Calu3 (cell line): Measurements from ENCODE around the gene OS9. TPM values are rescaled to one million over a fixed set of nuclear protein-coding genes. Genes with fewer than 3 reads are reported as not detected.

Source experiments
- BruUV-seq: library from RNA; stranded (reverse); fragments of 400-500 nt; replicated peaks from 2 replicates; lab custom pipeline; 2021; lab: Mats Ljungman, UMichigan
- CTCF ChIA-PET: fragments of 300-600 bp; sonication (Branson Sonifier 250); formaldehyde crosslinking; loops from one replicate; lab custom pipeline; 2022; ENCODE audit warnings: antibody characterized with exemption; lab: Charles Lee
- DNase-seq: peaks from one replicate; pipeline ENCODE4 v3.0.0; 2022
- H3K27ac Mint-ChIP-seq: one replicate; pipeline ENCODE4 v1.8.0; 2022; ENCODE audit warnings: mixed read lengths; ENCODE audit not compliant: unreplicated experiment
- H3K27me3 Mint-ChIP-seq: one replicate; pipeline ENCODE4 v1.8.0; 2022; ENCODE audit warnings: mixed read lengths; ENCODE audit not compliant: unreplicated experiment
- H3K36me3 Mint-ChIP-seq: one replicate; pipeline ENCODE4 v1.8.0; 2022; ENCODE audit warnings: mild to moderate bottlenecking, moderate library complexity, mixed read lengths; ENCODE audit not compliant: insufficient read depth, unreplicated experiment
- H3K4me1 Mint-ChIP-seq: one replicate; pipeline ENCODE4 v1.8.0; 2022; ENCODE audit warnings: mild to moderate bottlenecking, low read depth, mixed read lengths; ENCODE audit not compliant: unreplicated experiment
- H3K4me3 Mint-ChIP-seq: one replicate; pipeline ENCODE4 v1.8.0; 2022; ENCODE audit warnings: mild to moderate bottlenecking, low read depth, moderate library complexity, mixed read lengths; ENCODE audit not compliant: unreplicated experiment
- H3K9me3 Mint-ChIP-seq: one replicate; pipeline ENCODE4 v1.8.0; 2022; ENCODE audit warnings: low read depth, mixed read lengths; ENCODE audit not compliant: unreplicated experiment
- intact Hi-C: fragments of 100-400 bp; cut with micrococcal nuclease; formaldehyde crosslinking; loops from one replicate; pipeline ENCODE4 v1.10.0; 2022; ENCODE audit not compliant: unreplicated experiment
- total RNA-seq: library from RNA; stranded (reverse); gene quantifications from 2 replicates; pipeline ENCODE4 v1.2.3, GENCODE V29; 2022
- TF ChIP-seq, protein P1 (sequence below): fragments of 200-600 bp; IDR thresholded peaks from one replicate; pipeline ENCODE4 v1.8.0; 2022; ENCODE audit warnings: antibody characterized with exemption; ENCODE audit not compliant: unreplicated experiment

OS9 gene
- total RNA-seq, 1 experiment from 2014 or later: 221 TPM

DNA sequence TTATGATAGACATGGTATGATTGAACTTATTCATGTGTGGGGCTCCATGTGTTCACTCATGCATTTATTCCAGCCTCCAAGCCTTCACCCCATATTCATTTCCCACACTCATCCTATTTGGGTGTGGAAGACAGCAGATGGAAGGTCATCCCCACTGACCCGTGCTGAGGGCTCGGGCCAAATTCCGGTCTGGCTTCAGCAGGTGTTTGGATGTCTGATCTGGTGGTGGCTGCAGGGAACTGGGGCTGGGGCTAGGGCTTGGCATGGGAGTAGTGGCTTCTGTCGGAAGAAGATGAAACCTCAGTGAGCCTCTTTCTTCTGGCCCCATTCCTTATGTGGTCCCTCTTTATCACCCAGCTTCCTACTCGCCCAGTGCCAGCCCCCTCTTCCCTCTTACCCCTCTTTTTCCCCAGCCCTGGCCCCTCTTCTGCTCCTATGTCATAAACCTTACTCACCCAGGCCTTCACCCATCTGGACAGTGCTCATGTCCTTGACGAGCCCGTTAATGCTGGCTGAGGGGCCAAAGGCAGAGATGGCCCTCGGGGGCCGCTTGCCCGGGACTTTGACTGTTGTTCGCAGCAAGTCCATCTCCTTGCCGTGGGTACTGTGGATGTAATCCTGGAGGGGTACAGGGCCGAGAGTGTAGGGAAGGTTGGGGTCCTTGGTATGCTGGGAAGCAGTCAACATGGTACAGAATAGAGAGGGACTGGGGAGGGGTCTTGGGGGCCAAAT is 36.6 kb downstream of the OS9 start:
- Mint-ChIP-seq H3K4me3 (no peak overlapping the region), H3K4me1 (peaks cover 22% of the 10 kb centered on the region), H3K36me3 (peaks cover 12% of the 10 kb centered on the region), H3K27me3 (peaks cover 86% of the 10 kb centered on the region), H3K9me3 (no peaks in the 10 kb centered on the region), H3K27ac (no peak overlapping the region)
- no TSS peak for BruUV-seq
- CTCF ChIA-PET: interaction anchor here (0.6 kb wide), 1 partner anchor 378 kb away, joined by 3 read pairs; no protein-coding TSS in a partner anchor
- no peak for DNase-seq
- intact Hi-C loops: no loop called here
- TF ChIP-seq, protein P1, sequence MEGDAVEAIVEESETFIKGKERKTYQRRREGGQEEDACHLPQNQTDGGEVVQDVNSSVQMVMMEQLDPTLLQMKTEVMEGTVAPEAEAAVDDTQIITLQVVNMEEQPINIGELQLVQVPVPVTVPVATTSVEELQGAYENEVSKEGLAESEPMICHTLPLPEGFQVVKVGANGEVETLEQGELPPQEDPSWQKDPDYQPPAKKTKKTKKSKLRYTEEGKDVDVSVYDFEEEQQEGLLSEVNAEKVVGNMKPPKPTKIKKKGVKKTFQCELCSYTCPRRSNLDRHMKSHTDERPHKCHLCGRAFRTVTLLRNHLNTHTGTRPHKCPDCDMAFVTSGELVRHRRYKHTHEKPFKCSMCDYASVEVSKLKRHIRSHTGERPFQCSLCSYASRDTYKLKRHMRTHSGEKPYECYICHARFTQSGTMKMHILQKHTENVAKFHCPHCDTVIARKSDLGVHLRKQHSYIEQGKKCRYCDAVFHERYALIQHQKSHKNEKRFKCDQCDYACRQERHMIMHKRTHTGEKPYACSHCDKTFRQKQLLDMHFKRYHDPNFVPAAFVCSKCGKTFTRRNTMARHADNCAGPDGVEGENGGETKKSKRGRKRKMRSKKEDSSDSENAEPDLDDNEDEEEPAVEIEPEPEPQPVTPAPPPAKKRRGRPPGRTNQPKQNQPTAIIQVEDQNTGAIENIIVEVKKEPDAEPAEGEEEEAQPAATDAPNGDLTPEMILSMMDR: no peak

DNA sequence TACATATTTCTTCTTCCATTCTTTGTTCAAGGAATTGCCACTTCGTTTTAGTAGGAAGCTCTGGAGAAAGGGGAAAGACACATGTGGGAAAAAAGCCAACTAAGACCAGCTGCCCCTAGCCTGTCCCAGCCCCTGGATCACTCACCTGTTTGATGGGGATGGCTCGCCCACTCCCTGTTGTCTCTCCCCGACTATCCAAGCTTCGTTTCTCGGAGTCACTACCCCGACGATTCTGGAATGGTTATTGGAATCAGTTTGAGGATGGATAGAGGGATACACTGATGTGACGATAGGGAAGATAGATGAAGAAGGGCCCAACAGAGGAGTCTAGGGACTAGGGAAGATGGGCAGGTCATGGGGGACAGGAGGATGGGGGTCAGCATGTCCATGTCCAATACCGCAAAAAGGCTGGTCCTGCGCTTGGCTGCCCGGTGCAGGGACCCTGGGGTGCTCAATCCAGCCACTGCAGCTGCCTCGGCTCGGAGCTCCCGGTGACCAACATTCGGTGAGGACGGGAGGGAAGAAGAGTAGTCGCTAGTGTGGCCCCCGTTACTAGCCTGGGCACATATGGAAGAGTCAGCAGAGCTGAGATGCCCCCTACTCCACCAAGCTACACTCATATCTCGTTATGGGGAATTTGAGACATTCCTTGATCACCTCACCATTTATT is 37.6 kb downstream of the OS9 start:
- CTCF ChIA-PET: interaction anchor here (0.5 to 0.9 kb wide), 3 partner anchors 9 to 188 kb away, joined by 3 read pairs; no protein-coding TSS in a partner anchor
- TF ChIP-seq, protein P1: no peak
- intact Hi-C loops: no loop called here
- peaks cover 94% of the 10 kb centered on the region for H3K27me3 Mint-ChIP-seq
- no peak overlapping the region for H3K4me3 Mint-ChIP-seq
- no TSS peak for BruUV-seq
- H3K4me1 Mint-ChIP-seq: peaks cover 28% of the 10 kb centered on the region
- DNase-seq: no peak
- H3K9me3 Mint-ChIP-seq: no peaks in the 10 kb centered on the region
- H3K36me3 Mint-ChIP-seq: peaks cover 5% of the 10 kb centered on the region
- no peak overlapping the region for H3K27ac Mint-ChIP-seq

DNA sequence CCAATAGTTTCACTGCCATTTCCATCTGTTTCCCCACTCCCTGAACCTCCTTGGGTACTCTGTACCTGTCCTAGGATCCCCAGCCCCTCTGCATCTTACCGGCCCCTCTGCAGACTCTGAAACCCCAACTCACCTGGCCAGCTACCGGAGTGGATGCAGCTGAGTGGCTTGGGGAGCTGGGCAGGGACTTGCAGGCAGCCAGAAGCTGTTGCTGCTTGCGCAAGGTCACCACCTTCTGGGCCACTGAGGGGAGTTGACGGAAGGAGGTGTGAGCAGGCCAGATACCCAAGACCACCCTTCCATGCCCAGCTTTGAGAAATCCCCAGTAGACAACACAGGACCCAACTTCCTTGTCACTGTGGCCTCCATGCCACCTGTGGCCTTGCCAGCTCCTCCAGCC is 38.3 kb downstream of the OS9 start:
- Mint-ChIP-seq H3K4me3 (no peak overlapping the region), H3K27me3 (peaks cover 100% of the 10 kb centered on the region), H3K4me1 (peaks cover 32% of the 10 kb centered on the region), H3K27ac (no peak overlapping the region), H3K36me3 (peaks cover 5% of the 10 kb centered on the region), H3K9me3 (no peaks in the 10 kb centered on the region)
- no TSS peak for BruUV-seq
- TF ChIP-seq, protein P1: no peak
- intact Hi-C loops: no loop called here
- CTCF ChIA-PET: no interaction called here
- DNase-seq: no peak

DNA sequence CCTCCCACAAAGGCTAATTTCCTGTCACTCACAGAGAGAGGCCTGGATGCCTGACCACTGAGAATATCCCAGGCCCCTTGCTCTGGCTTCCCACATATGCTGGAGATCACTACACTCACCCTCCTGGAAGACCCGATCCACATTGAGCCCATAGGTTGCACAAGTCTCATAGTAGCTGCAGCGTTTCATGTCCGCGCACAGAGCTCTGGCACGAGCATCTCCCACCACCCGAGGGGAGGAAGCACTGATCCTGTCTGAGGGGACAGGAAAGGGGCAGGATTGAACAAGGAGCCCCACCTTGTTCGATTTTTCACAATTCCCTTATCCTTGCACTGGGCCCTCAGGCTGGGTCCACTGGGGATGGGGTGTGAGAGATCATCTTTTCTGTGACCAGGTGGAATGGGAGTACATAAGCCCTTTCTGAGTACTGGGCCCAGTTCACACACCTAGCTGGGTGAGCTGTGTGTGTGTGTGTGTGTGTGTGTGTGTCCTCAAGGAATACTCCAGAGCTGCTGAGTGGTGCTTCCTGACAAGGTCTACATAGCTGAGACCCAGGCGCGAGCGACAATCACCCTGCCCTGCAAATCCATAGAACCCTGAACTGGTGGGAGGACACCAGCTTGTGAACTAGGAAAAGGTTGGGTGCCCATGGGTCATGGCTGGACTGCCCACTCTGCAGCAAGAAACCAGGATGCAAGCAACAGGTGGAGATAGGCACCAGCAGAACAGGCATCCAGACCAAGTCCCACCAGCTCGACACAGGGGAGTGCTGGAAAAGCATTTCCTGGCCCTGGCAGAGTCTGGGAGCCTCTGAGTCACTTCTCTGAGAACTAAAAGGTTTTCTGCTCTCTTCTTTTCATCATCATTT is 39.0 kb downstream of the OS9 start:
- TF ChIP-seq, protein P1: no peak
- no peaks in the 10 kb centered on the region for H3K9me3 Mint-ChIP-seq
- H3K27me3 Mint-ChIP-seq: peaks cover 96% of the 10 kb centered on the region
- peaks cover under 1% of the 10 kb centered on the region for H3K36me3 Mint-ChIP-seq
- DNase-seq: no peak
- H3K4me1 Mint-ChIP-seq: peaks cover 28% of the 10 kb centered on the region
- no TSS peak for BruUV-seq
- no peak overlapping the region for H3K4me3 Mint-ChIP-seq
- H3K27ac Mint-ChIP-seq: no peak overlapping the region
- intact Hi-C loops: no loop called here
- CTCF ChIA-PET: no interaction called here
